ENCODE results near the gene OR52A5. TPM values are rescaled to one million over a fixed set of nuclear protein-coding genes. Genes with fewer than 3 reads are reported as not detected.

The OR52A5 gene
- total RNA-seq, 2 donors from 2014 or later = not detected

GRCh38 chr11:5118893-5119292, 19.3 kb downstream of the OR52A5 start:
- intact Hi-C loops (cut with DNase I) = no loop called here
- Histone ChIP-seq H3K9me3 (no peaks in the 10 kb centered on the region), H3K9ac (ENCODE audit: low read depth in 2 of 2, low read length in 2 of 2) (no peak overlapping the region), H3K4me1 (no peaks in the 10 kb centered on the region), H3K27me3 (no peaks in the 10 kb centered on the region), H3K27ac (no peak overlapping the region), H3K36me3 (no peaks in the 10 kb centered on the region), H3K4me3 (no peak overlapping the region)
- DNase-seq = no peak
- TF ChIP-seq CTCF (IDR thresholded peaks at IDR 0.05) = no peak

DNA sequence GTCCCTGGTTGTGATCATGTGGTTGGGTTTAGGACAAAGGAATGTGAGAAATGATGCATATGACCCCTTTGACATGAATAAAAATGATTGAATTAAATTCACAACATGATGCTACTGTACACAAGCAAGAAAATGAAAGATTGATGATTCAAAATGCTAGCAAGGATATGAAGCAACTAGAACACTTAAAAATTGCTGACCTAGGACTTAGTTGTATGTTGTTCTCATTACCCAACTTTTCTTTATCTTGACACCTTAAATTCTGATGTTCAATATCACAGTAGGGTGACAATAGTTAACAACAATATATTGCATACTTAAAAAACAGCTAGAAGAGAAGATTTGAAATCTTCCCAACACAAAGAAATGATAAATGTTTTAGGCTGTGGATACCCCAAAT, 20.6 kb downstream of the OR52A5 start:
- Histone ChIP-seq H3K9me3 (no peaks in the 10 kb centered on the region), H3K4me1 (no peaks in the 10 kb centered on the region), H3K36me3 (no peaks in the 10 kb centered on the region), H3K4me3 (no peak overlapping the region), H3K27me3 (no peaks in the 10 kb centered on the region), H3K27ac (no peak overlapping the region), H3K9ac (ENCODE audit: low read depth in 2 of 2, low read length in 2 of 2) (no peak overlapping the region)
- no peak for DNase-seq
- intact Hi-C loops (cut with DNase I) = no loop called here
- no peak for TF ChIP-seq CTCF (IDR thresholded peaks at IDR 0.05)

- H3K27me3 ChIP-seq = no peaks in the 10 kb centered on the region
- no peak overlapping the region for H3K27ac ChIP-seq
- no peak for DNase-seq
- H3K9me3 ChIP-seq = no peaks in the 10 kb centered on the region
- no peak overlapping the region for H3K9ac ChIP-seq (ENCODE audit: low read depth in 2 of 2, low read length in 2 of 2)
- no peak for TF ChIP-seq CTCF (IDR thresholded peaks at IDR 0.05)
- intact Hi-C loops (cut with DNase I) = no loop called here
- H3K36me3 ChIP-seq = no peaks in the 10 kb centered on the region
- no peak overlapping the region for H3K4me3 ChIP-seq
- no peaks in the 10 kb centered on the region for H3K4me1 ChIP-seq
Observed at GRCh38 chr11:5115339-5115738, 22.8 kb downstream of the OR52A5 start.

DNA sequence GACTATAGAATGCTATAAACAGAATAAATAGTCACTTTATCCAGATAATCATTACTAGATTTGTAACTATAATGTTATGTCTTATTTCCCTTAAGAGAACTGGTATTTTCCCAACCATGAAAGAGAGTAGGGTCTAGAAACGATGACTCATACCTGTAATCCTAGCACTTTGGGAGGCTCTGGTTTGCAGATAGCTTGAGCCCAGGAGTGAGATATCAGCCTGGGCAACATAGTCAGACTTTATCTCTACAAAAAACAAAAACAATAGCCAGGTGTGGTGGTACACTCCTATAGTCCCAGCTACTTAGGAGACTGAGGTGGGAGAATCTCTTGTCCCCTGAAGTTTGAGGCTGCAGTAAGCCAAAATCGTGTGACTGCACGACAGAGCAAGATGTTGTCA, 30.9 kb downstream of the OR52A5 start:
- intact Hi-C loops (cut with DNase I) = no loop called here
- no peak for DNase-seq
- no peak overlapping the region for H3K27ac ChIP-seq

DNA sequence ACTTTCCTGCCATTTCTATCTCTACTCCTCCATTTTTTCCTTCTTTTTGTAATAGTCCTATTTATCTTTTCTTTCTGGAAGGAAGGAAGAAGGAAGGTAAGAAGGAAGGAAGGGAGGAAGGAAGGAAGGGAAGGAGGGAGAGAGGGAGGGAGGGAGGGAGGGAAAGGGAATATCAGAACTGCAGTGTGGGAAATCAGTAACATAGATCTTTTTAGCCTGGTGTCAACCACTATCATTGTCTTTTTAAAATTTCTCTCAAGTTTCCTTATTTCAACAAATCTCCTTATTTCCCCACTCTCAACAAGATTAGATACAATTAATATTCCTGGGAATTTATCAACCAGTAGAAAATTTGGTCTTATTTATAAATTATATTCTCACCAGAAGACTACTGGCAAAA, 35.1 kb downstream of the OR52A5 start:
- TF ChIP-seq CTCF (IDR thresholded peaks at IDR 0.05) = no peak
- Histone ChIP-seq H3K4me3 (no peak overlapping the region), H3K27me3 (no peaks in the 10 kb centered on the region), H3K4me1 (no peaks in the 10 kb centered on the region), H3K36me3 (no peaks in the 10 kb centered on the region), H3K9me3 (no peaks in the 10 kb centered on the region), H3K9ac (ENCODE audit: low read depth in 2 of 2, low read length in 2 of 2) (no peak overlapping the region), H3K27ac (no peak overlapping the region)
- intact Hi-C loops (cut with DNase I) = no loop called here
- DNase-seq = no peak

More for the DNA sequence above, 30.9 kb downstream of the OR52A5 start:
- Histone ChIP-seq H3K27me3 (no peaks in the 10 kb centered on the region), H3K9ac (ENCODE audit: low read depth in 2 of 2, low read length in 2 of 2) (no peak overlapping the region), H3K36me3 (no peaks in the 10 kb centered on the region), H3K9me3 (no peaks in the 10 kb centered on the region), H3K4me1 (no peaks in the 10 kb centered on the region), H3K4me3 (no peak overlapping the region)
- TF ChIP-seq CTCF (IDR thresholded peaks at IDR 0.05) = no peak

DNA sequence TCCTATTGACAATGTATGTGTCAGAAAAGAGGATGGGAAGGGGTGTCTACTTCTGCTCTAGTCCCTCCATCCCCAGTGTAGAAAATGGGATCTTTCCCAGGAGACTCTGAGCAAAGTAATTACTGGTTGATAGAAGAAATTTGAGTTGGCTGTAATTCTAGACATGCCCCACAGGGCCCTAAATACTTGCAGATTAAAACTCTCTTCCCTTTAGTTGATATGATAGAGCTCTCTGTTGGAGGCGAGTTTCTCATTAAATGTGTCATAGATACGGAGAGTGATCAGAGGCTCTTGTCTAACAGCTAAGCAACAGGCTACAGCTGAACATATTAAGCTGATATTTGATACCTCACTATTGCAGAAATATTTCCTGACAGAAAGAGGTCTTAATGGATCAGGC, 35.9 kb downstream of the OR52A5 start:
- Histone ChIP-seq H3K36me3 (no peaks in the 10 kb centered on the region), H3K9me3 (no peaks in the 10 kb centered on the region), H3K27me3 (no peaks in the 10 kb centered on the region), H3K4me3 (no peak overlapping the region), H3K4me1 (no peaks in the 10 kb centered on the region), H3K9ac (ENCODE audit: low read depth in 2 of 2, low read length in 2 of 2) (no peak overlapping the region), H3K27ac (no peak overlapping the region)
- DNase-seq = no peak
- no peak for TF ChIP-seq CTCF (IDR thresholded peaks at IDR 0.05)
- intact Hi-C loops (cut with DNase I) = no loop called here
